IPS-18c (cell line): ENCODE data around the gene SETD3.

Experiments used
- H3K4me3 ChIP-seq: 2 replicates; pipeline ENCODE4 v1.7.0; 2013; ENCODE audit warnings: low read depth, mild to moderate bottlenecking, low read length, moderate library complexity; ENCODE audit not compliant: insufficient read depth
- H3K9me3 ChIP-seq: one replicate; pipeline ENCODE4 v1.6.1; 2013; ENCODE audit warnings: mild to moderate bottlenecking, low read length, moderate library complexity; ENCODE audit not compliant: control insufficient read depth, insufficient read depth

Gene SETD3

GRCh38 chr14:99445931-99446330 is 34.7 kb downstream of the SETD3 start:
- H3K4me3 ChIP-seq = no peak overlapping the region
- H3K9me3 ChIP-seq = no peaks in the 10 kb centered on the region

GRCh38 chr14:99441918-99442317 is 38.7 kb downstream of the SETD3 start:
- Histone ChIP-seq H3K4me3 (no peak overlapping the region), H3K9me3 (no peaks in the 10 kb centered on the region)

GRCh38 chr14:99441157-99441870 is 39.3 kb downstream of the SETD3 start:
- Histone ChIP-seq H3K9me3 (no peaks in the 10 kb centered on the region), H3K4me3 (no peak overlapping the region)

- no peak overlapping the region for H3K4me3 ChIP-seq
- H3K9me3 ChIP-seq = no peaks in the 10 kb centered on the region
Measured at GRCh38 chr14:99440278-99440677, 40.4 kb downstream of the SETD3 start.

GRCh38 chr14:99437706-99438105 is 43.0 kb downstream of the SETD3 start:
- Histone ChIP-seq H3K9me3 (no peaks in the 10 kb centered on the region), H3K4me3 (no peak overlapping the region)

GRCh38 chr14:99436247-99437180 is 44.1 kb downstream of the SETD3 start:
- H3K4me3 ChIP-seq = no peak overlapping the region
- no peaks in the 10 kb centered on the region for H3K9me3 ChIP-seq

GRCh38 chr14:99435327-99435726 is 45.3 kb downstream of the SETD3 start:
- H3K4me3 ChIP-seq = no peak overlapping the region
- no peaks in the 10 kb centered on the region for H3K9me3 ChIP-seq

- H3K4me3 ChIP-seq = no peak overlapping the region
- no peaks in the 10 kb centered on the region for H3K9me3 ChIP-seq
Measured at GRCh38 chr14:99432485-99432884, 48.2 kb downstream of the SETD3 start.

GRCh38 chr14:99431986-99432385 is 48.7 kb downstream of the SETD3 start:
- Histone ChIP-seq H3K9me3 (no peaks in the 10 kb centered on the region), H3K4me3 (no peak overlapping the region)

- H3K4me3 ChIP-seq = no peak overlapping the region
- no peaks in the 10 kb centered on the region for H3K9me3 ChIP-seq
Measured at GRCh38 chr14:99430491-99430890, 50.2 kb downstream of the SETD3 start.

- H3K9me3 ChIP-seq = no peaks in the 10 kb centered on the region
- H3K4me3 ChIP-seq = no peak overlapping the region
Measured at GRCh38 chr14:99427632-99428300, 52.9 kb downstream of the SETD3 start.

GRCh38 chr14:99426813-99427346 is 53.8 kb downstream of the SETD3 start:
- Histone ChIP-seq H3K9me3 (no peaks in the 10 kb centered on the region), H3K4me3 (no peak overlapping the region)

- no peaks in the 10 kb centered on the region for H3K9me3 ChIP-seq
- H3K4me3 ChIP-seq = no peak overlapping the region
Measured at GRCh38 chr14:99426265-99426664, 54.4 kb downstream of the SETD3 start.

- Histone ChIP-seq H3K9me3 (no peaks in the 10 kb centered on the region), H3K4me3 (no peak overlapping the region)
Measured at GRCh38 chr14:99425272-99425681, 55.4 kb downstream of the SETD3 start.

GRCh38 chr14:99424306-99424877 is 56.3 kb downstream of the SETD3 start:
- Histone ChIP-seq H3K4me3 (no peak overlapping the region), H3K9me3 (no peaks in the 10 kb centered on the region)

GRCh38 chr14:99423434-99423833 is 57.2 kb downstream of the SETD3 start:
- Histone ChIP-seq H3K4me3 (no peak overlapping the region), H3K9me3 (no peaks in the 10 kb centered on the region)
